NB4 (cell line): ENCODE data around the gene PFKFB3.

Experiments
- CTCF ChIP-seq: IDR thresholded peaks from one replicate; pipeline ENCODE4 v1.5.1; 2012; ENCODE audit warnings: low read depth, low read length
- MAX ChIP-seq: IDR thresholded peaks from 2 replicates; pipeline ENCODE4 v1.6.1; 2011; ENCODE audit warnings: low read depth, low read length
- MYC ChIP-seq: IDR thresholded peaks from 2 replicates; pipeline ENCODE4 v1.6.1; 2011; ENCODE audit warnings: low read depth, low read length
- POLR2A ChIP-seq: IDR thresholded peaks from 2 replicates; pipeline ENCODE4 v1.6.1; 2011; ENCODE audit warnings: mild to moderate bottlenecking; ENCODE audit not compliant: insufficient read length; ENCODE audit errors: extremely low read depth

- TF ChIP-seq POLR2A (no peak), CTCF (no peak), MYC (no peak), MAX (no peak)
Measured at GRCh38 chr10:6219494-6219836, 16.7 kb downstream of the PFKFB3 start.
